ENCODE results near the gene RABGAP1L.

Gene RABGAP1L

DNA sequence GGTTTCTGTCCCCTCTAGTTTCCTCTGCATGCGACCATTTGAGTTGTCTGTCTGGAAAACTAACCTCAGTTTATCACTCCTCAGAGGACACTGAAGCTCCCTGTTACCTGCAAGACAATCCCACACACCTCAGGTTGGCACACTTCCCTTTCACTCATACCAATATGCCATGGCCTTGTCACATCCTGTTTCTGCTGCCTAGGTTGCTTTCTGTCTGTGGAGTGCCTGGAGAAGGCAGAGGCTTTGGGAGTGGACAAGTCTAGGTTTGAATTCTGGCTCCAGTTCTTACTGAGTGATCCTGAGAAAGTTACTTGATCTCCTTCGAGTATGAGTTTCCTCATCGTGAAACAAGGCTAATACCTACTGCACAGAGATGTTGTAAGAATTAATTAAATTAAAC lies 668.9 kb downstream of the RABGAP1L start:
- TF ChIP-seq, protein P1, sequence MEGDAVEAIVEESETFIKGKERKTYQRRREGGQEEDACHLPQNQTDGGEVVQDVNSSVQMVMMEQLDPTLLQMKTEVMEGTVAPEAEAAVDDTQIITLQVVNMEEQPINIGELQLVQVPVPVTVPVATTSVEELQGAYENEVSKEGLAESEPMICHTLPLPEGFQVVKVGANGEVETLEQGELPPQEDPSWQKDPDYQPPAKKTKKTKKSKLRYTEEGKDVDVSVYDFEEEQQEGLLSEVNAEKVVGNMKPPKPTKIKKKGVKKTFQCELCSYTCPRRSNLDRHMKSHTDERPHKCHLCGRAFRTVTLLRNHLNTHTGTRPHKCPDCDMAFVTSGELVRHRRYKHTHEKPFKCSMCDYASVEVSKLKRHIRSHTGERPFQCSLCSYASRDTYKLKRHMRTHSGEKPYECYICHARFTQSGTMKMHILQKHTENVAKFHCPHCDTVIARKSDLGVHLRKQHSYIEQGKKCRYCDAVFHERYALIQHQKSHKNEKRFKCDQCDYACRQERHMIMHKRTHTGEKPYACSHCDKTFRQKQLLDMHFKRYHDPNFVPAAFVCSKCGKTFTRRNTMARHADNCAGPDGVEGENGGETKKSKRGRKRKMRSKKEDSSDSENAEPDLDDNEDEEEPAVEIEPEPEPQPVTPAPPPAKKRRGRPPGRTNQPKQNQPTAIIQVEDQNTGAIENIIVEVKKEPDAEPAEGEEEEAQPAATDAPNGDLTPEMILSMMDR (conservative IDR thresholded peaks at IDR 0.05; ENCODE audit: low read depth, low read length) = no peak
- peak overlapping the region; percentile 80; the same call in 1 of the 2 replicates for H3K27ac ChIP-seq
- no peak overlapping the region for H3K4me3 ChIP-seq (IDR thresholded peaks at IDR 0.05; ENCODE audit: insufficient read depth, low read depth, low read length)
- H3K27me3 ChIP-seq (ENCODE audit: insufficient read depth, low read depth) = no peaks in the 10 kb centered on the region
- H3K4me2 ChIP-seq = peak overlapping the region; percentile 72
- H2AFZ ChIP-seq (ENCODE audit: low read depth) = no peak overlapping the region
- H3K36me3 ChIP-seq (ENCODE audit: insufficient read depth) = no peaks in the 10 kb centered on the region
- no peaks in the 10 kb centered on the region for H4K20me1 ChIP-seq (ENCODE audit: insufficient read depth)
- no peaks in the 10 kb centered on the region for H3K79me2 ChIP-seq (ENCODE audit: insufficient read depth, low read depth)
- no peak overlapping the region for H3K9ac ChIP-seq
- H3K4me1 ChIP-seq (ENCODE audit: low read depth, poor library complexity, severe bottlenecking) = peaks cover 69% of the 10 kb centered on the region

DNA sequence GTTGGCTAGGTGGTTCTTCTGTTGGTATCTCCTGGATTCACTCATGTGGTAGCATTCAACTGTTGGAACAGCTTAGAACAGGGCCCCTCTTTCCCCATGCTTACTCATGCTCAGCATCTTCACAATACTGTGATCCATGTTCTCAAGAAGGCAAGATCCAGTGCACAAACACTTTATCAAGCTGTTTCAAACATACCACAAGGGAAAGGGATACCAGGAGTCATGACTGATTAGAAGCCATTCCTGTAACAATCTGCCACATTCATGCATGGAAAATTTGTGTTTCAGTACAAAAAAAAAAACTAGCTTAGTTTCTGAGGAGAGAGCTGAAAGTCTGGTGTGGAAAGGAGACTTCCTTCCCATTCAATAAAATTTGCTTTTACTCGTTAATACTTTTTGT lies 670.7 kb downstream of the RABGAP1L start:
- Histone ChIP-seq H3K4me2 (no peak overlapping the region), H3K9ac (no peak overlapping the region), H3K27me3 (ENCODE audit: insufficient read depth, low read depth) (no peaks in the 10 kb centered on the region), H3K4me3 (IDR thresholded peaks at IDR 0.05; ENCODE audit: insufficient read depth, low read depth, low read length) (no peak overlapping the region), H2AFZ (ENCODE audit: low read depth) (no peak overlapping the region), H3K36me3 (ENCODE audit: insufficient read depth) (no peaks in the 10 kb centered on the region), H4K20me1 (ENCODE audit: insufficient read depth) (no peaks in the 10 kb centered on the region), H3K79me2 (ENCODE audit: insufficient read depth, low read depth) (no peaks in the 10 kb centered on the region), H3K4me1 (ENCODE audit: low read depth, poor library complexity, severe bottlenecking) (peaks cover 52% of the 10 kb centered on the region), H3K27ac (no peak overlapping the region)
- TF ChIP-seq, protein P1 (conservative IDR thresholded peaks at IDR 0.05; ENCODE audit: low read depth, low read length) = no peak

GRCh38 chr1:174836543-174836942 lies 677.2 kb downstream of the RABGAP1L start:
- Histone ChIP-seq H3K27ac (no peak overlapping the region), H3K4me1 (ENCODE audit: low read depth, poor library complexity, severe bottlenecking) (peaks cover 26% of the 10 kb centered on the region), H4K20me1 (ENCODE audit: insufficient read depth) (no peaks in the 10 kb centered on the region), H3K4me2 (no peak overlapping the region), H3K27me3 (ENCODE audit: insufficient read depth, low read depth) (no peaks in the 10 kb centered on the region), H2AFZ (ENCODE audit: low read depth) (no peak overlapping the region), H3K79me2 (ENCODE audit: insufficient read depth, low read depth) (no peaks in the 10 kb centered on the region), H3K9ac (no peak overlapping the region), H3K4me3 (IDR thresholded peaks at IDR 0.05; ENCODE audit: insufficient read depth, low read depth, low read length) (no peak overlapping the region), H3K36me3 (ENCODE audit: insufficient read depth) (no peaks in the 10 kb centered on the region)
- TF ChIP-seq, protein P1 (conservative IDR thresholded peaks at IDR 0.05; ENCODE audit: low read depth, low read length) = no peak

DNA sequence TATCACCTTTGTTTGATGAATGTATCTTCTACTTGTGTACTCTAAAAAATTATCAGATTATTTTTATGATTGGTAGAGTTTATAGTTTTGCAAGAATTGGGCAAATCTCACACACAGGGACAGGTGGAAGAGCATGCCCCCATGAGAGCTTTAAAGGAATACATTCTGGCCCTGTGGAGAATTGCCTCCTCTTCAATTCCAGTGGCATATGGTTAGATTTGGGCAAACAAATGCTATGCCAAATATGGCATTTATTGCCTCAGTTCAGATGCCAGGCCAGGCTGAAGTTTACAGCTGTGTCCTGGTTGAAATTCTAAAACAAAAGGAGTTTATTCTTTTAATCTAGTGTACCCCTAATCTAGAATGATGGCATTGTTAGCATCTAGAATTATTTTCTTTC lies 678.1 kb downstream of the RABGAP1L start:
- Histone ChIP-seq H3K27ac (no peak overlapping the region), H3K4me3 (IDR thresholded peaks at IDR 0.05; ENCODE audit: insufficient read depth, low read depth, low read length) (no peak overlapping the region), H3K79me2 (ENCODE audit: insufficient read depth, low read depth) (no peaks in the 10 kb centered on the region), H4K20me1 (ENCODE audit: insufficient read depth) (no peaks in the 10 kb centered on the region), H3K36me3 (ENCODE audit: insufficient read depth) (no peaks in the 10 kb centered on the region), H3K4me2 (no peak overlapping the region), H3K9ac (no peak overlapping the region), H2AFZ (ENCODE audit: low read depth) (no peak overlapping the region), H3K27me3 (ENCODE audit: insufficient read depth, low read depth) (no peaks in the 10 kb centered on the region), H3K4me1 (ENCODE audit: low read depth, poor library complexity, severe bottlenecking) (peaks cover 35% of the 10 kb centered on the region)
- TF ChIP-seq, protein P1 (conservative IDR thresholded peaks at IDR 0.05; ENCODE audit: low read depth, low read length) = no peak
